ENCODE data around the gene NFILZ. TPM values are rescaled to one million over a fixed set of nuclear protein-coding genes. Genes with fewer than 3 reads are reported as not detected.

The NFILZ gene
- total and polyA plus RNA-seq, 7 donors: not detected

DNA sequence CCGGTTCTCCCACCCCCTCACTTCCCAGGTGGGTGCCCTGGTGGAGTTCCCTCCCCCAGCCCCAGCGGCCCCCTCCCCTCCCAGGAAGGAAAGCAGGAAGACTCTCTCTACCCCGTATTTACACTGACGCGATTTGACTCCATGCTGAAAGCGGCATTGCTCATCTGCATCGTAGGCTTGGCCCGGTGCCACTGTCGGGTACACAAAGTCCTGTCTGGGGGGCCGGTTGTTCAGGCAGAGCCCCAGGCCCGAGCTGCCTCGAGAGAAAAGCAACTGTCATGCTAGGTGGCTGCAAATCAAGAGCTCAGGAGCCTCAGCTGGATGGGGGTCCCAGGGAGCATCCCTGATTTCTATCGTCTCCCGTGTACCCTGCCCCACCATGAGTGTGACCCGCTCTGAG lies 34.8 kb upstream of the NFILZ start:
- Histone ChIP-seq H3K27me3 (ENCODE audit: insufficient read depth in 3 of 3, low read length in 2 of 3) (peaks cover 0 to 16% (median 3%) of the 10 kb centered on the region in 3 donors), H3K4me1 (no peaks in the 10 kb centered on the region), H3K4me3 (no peak overlapping the region), H3K27ac (no peak overlapping the region), H3K9me3 (peaks cover 3% of the 10 kb centered on the region), H3K36me3 (ENCODE audit: insufficient read depth in 1 of 2, low read depth in 1 of 2) (peaks cover 0 to 10% of the 10 kb centered on the region in 2 donors)
- WGBS, 3 donors: 51 to 70% (median 59%) methylated on average over 15 of the region's 15 CpGs
- ATAC-seq (no peak), DNase-seq (no peak)
- intact Hi-C loops (cut with DNase I): no loop called here
- TF ChIP-seq, protein P1, sequence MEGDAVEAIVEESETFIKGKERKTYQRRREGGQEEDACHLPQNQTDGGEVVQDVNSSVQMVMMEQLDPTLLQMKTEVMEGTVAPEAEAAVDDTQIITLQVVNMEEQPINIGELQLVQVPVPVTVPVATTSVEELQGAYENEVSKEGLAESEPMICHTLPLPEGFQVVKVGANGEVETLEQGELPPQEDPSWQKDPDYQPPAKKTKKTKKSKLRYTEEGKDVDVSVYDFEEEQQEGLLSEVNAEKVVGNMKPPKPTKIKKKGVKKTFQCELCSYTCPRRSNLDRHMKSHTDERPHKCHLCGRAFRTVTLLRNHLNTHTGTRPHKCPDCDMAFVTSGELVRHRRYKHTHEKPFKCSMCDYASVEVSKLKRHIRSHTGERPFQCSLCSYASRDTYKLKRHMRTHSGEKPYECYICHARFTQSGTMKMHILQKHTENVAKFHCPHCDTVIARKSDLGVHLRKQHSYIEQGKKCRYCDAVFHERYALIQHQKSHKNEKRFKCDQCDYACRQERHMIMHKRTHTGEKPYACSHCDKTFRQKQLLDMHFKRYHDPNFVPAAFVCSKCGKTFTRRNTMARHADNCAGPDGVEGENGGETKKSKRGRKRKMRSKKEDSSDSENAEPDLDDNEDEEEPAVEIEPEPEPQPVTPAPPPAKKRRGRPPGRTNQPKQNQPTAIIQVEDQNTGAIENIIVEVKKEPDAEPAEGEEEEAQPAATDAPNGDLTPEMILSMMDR (IDR thresholded peaks at IDR 0.05): no peak

GRCh38 chr19:8596168-8596567 lies 34.3 kb upstream of the NFILZ start:
- TF ChIP-seq, protein P1 (IDR thresholded peaks at IDR 0.05): no peak
- no peak overlapping the region for H3K4me3 ChIP-seq
- H3K36me3 ChIP-seq (ENCODE audit: insufficient read depth in 1 of 2, low read depth in 1 of 2): peaks cover 0 to 10% of the 10 kb centered on the region in 2 donors
- H3K27me3 ChIP-seq (ENCODE audit: insufficient read depth in 3 of 3, low read length in 2 of 3): peaks cover 0 to 16% (median 3%) of the 10 kb centered on the region in 3 donors
- no peak for DNase-seq
- WGBS, 3 donors: 44 to 71% (median 48%) methylated on average over 23 of the region's 23 CpGs
- no peak for ATAC-seq
- no peak overlapping the region for H3K27ac ChIP-seq
- no peaks in the 10 kb centered on the region for H3K4me1 ChIP-seq
- peaks cover 3% of the 10 kb centered on the region for H3K9me3 ChIP-seq
- intact Hi-C loops (cut with DNase I): no loop called here

DNA sequence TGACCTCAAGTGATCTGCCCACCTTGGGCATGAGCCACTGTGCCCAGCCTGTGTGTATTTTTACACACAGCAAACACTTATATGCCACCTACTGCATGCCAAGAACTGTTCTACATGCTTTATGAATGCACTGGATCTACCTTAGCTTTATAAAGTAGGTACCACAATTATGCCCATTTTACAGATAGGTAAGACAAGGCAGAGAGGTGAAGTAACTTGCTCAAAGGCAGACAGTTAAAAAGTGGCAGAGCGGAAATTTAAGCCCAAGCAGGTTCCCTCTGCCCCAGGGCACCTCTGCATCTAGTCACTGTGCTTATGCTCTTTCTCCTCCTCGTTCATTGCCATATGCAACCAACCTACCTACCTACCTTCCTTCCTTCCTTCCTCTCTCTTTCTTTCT lies 30.4 kb upstream of the NFILZ start:
- no peak for DNase-seq

GRCh38 chr19:8600816-8601215 lies 29.6 kb upstream of the NFILZ start:
- intact Hi-C loops (cut with DNase I): no loop called here
- Histone ChIP-seq H3K4me3 (no peak overlapping the region), H3K4me1 (no peaks in the 10 kb centered on the region), H3K27ac (no peak overlapping the region), H3K9me3 (no peaks in the 10 kb centered on the region), H3K27me3 (ENCODE audit: insufficient read depth in 3 of 3, low read length in 2 of 3) (no peaks in the 10 kb centered on the region), H3K36me3 (ENCODE audit: insufficient read depth in 1 of 2, low read depth in 1 of 2) (peaks cover 0 to 14% of the 10 kb centered on the region in 2 donors)
- TF ChIP-seq, protein P1 (IDR thresholded peaks at IDR 0.05): no peak
- DNase-seq: no peak
- no peak for ATAC-seq
- 92 to 96% (median 92%) methylated on average over 16 of the region's 16 CpGs for WGBS, 3 donors

More for the DNA sequence above, 30.4 kb upstream of the NFILZ start:
- H3K4me3 ChIP-seq: no peak overlapping the region
- H3K27me3 ChIP-seq (ENCODE audit: insufficient read depth in 3 of 3, low read length in 2 of 3): no peaks in the 10 kb centered on the region
- H3K27ac ChIP-seq: no peak overlapping the region
- intact Hi-C loops (cut with DNase I): no loop called here
- peaks cover 0 to 14% of the 10 kb centered on the region in 2 donors for H3K36me3 ChIP-seq (ENCODE audit: insufficient read depth in 1 of 2, low read depth in 1 of 2)
- no peak for ATAC-seq
- TF ChIP-seq, protein P1 (IDR thresholded peaks at IDR 0.05): no peak
- no peaks in the 10 kb centered on the region for H3K9me3 ChIP-seq
- H3K4me1 ChIP-seq: no peaks in the 10 kb centered on the region
- 95 to 100% (median 100%) methylated on average over 2 of the region's 2 CpGs for WGBS, 3 donors

- TF ChIP-seq, protein P1 (IDR thresholded peaks at IDR 0.05): no peak
- WGBS, 3 donors: 87 to 95% (median 91%) methylated on average over 5 of the region's 5 CpGs
- DNase-seq (no peak), ATAC-seq (no peak)
- no peaks in the 10 kb centered on the region for H3K4me1 ChIP-seq
- intact Hi-C loops (cut with DNase I): no loop called here
- no peak overlapping the region for H3K4me3 ChIP-seq
- H3K36me3 ChIP-seq (ENCODE audit: insufficient read depth in 1 of 2, low read depth in 1 of 2): peaks cover 0 to 14% of the 10 kb centered on the region in 2 donors
- no peaks in the 10 kb centered on the region for H3K27me3 ChIP-seq (ENCODE audit: insufficient read depth in 3 of 3, low read length in 2 of 3)
- H3K9me3 ChIP-seq: no peaks in the 10 kb centered on the region
- H3K27ac ChIP-seq: no peak overlapping the region
Measured at GRCh38 chr19:8601796-8602195, 28.6 kb upstream of the NFILZ start.
